ENCODE results near the gene PPFIBP2.

GRCh38 chr11:7657306-7658025 lies 143.7 kb downstream of the PPFIBP2 start:
- TF ChIP-seq CTCF (conservative IDR thresholded peaks at IDR 0.05; ENCODE audit: low read depth, low read length): peak; percentile 51
- TF ChIP-seq EZH2 (IDR thresholded peaks at IDR 0.05; ENCODE audit: borderline replicate concordance, low read depth, low read length, poor library complexity, severe bottlenecking): no peak
